ENCODE measurements around the gene SOX5.

The SOX5 gene

DNA sequence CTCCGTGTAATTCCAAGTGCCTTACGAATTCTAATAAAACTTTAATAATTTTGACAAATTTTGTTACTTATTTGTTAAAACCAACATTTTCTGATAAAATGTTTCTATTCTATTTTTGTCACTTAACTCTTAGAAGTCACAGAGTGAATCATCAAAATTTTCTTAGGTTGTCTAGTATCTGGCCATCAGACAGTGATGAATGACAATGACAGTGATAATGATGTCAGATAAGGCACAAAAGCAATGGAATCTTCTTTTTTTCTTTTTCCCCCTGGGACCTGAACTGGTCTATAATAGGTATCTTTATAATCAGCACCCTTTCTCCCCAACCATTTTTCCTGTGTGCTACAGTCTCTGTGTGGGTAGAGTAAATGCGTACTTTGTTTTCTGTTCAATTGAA is 407.3 kb downstream of the SOX5 start:
- TF ChIP-seq GATA3 (IDR thresholded peaks at IDR 0.05; ENCODE audit: low read depth, low read length), result no peak
- TF ChIP-seq GATA2 (IDR thresholded peaks at IDR 0.05; ENCODE audit: low read depth, low read length), result no peak

DNA sequence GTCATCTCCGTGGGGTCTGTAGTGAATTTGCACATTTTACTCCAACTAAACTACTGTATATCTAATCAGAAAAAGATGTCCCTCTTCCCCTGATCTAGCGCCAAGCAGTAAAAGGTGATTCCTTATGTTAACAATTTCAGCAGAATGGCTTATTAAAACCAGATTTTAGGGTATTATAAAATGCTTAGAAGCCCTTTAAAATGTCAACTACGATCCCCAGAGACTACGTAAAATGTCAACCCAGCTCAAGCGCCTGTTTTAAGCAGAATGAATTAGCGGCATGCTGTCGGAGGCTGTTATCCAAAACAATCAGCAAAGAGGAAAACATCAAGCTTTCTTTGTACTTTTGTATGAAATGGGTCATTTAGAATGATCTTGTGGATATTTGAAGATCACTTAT is 408.9 kb downstream of the SOX5 start:
- 0 out of 2 replicates have a peak, but pooled peaks have one; percentile 27 for TF ChIP-seq GATA3 (IDR thresholded peaks at IDR 0.05; ENCODE audit: low read depth, low read length)
- peak; percentile 40; the same call in 1 of the 2 replicates for TF ChIP-seq GATA2 (IDR thresholded peaks at IDR 0.05; ENCODE audit: low read depth, low read length)

DNA sequence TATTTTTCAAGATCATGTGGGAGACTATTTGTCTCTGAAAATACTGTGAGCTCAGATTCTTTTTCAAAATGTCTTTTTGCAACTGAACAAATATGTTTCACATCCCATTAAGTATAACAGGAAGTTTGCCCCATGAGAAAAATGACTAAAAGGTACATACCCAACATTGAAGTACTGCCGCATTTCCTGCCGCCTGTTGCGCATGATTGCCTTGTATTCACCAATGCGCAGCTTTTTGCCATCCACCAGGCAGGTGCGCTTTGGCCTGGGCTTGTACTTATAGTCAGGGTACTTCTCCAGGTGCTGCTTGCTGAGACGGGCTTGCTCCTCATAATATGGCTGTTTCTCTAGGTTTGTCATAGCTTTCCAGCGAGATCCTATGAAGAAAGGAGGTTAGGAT is 413.2 kb downstream of the SOX5 start:
- no peak for TF ChIP-seq GATA3 (IDR thresholded peaks at IDR 0.05; ENCODE audit: low read depth, low read length)
- TF ChIP-seq GATA2 (IDR thresholded peaks at IDR 0.05; ENCODE audit: low read depth, low read length), result no peak

DNA sequence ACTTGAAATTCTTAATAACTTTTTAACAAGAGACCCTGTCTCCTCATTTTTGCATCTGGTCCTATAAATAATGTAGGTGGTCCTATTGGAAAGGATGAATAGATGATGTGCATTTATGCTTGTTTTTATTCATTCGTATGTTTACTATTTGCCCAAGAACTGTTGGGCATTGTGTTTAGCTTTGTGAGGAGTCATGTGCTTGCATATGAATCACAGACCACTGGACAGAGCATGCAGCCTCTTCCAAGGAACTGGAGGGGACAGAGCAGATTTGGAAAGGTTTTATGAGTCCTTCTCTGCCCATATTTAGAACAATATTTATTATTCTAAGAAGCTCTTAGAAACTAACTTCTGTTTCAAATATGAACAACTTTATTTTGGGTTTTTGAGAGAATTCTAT is 414.0 kb downstream of the SOX5 start:
- no peak for TF ChIP-seq GATA3 (IDR thresholded peaks at IDR 0.05; ENCODE audit: low read depth, low read length)
- no peak for TF ChIP-seq GATA2 (IDR thresholded peaks at IDR 0.05; ENCODE audit: low read depth, low read length)

DNA sequence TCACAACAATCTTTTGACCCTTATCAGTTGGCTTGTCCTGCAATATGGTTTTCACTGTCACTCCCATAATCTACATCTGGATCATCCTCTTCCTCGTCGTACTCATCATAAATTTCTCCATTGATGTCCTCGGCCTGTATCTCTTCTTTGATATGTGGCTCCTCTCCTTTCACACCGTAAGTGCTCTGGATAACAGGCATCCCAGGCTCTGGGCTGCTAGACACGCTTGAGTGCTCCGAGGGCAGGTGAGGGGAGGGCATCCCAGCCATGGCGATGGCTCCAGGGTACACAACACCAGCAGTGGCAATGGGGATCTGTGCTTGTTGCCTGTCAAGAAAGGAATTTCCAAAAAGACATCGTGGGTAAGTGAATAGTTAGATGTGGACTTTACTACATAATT is 415.3 kb downstream of the SOX5 start:
- TF ChIP-seq GATA2 (IDR thresholded peaks at IDR 0.05; ENCODE audit: low read depth, low read length), result no peak
- no peak for TF ChIP-seq GATA3 (IDR thresholded peaks at IDR 0.05; ENCODE audit: low read depth, low read length)

DNA sequence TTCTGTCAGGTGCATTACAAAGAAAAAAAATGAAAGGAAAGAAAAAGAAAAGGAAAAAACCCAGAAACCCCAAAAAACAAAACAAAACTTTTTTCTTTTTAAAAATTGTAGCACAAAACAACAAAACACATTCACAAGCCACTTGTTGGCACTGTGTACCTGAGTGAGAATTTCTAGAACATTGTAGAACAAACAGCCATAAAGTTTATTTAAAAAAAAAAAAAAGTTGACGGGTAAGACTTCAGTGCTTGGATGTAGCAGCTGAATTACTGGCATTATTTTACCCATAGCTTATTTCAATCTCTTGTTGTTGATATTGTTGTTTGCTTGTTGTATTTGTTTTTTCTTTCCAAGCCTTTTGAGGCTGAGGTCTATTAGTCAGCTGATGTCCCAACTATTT is 415.8 kb downstream of the SOX5 start:
- TF ChIP-seq GATA3 (IDR thresholded peaks at IDR 0.05; ENCODE audit: low read depth, low read length), result no peak
- no peak for TF ChIP-seq GATA2 (IDR thresholded peaks at IDR 0.05; ENCODE audit: low read depth, low read length)

DNA sequence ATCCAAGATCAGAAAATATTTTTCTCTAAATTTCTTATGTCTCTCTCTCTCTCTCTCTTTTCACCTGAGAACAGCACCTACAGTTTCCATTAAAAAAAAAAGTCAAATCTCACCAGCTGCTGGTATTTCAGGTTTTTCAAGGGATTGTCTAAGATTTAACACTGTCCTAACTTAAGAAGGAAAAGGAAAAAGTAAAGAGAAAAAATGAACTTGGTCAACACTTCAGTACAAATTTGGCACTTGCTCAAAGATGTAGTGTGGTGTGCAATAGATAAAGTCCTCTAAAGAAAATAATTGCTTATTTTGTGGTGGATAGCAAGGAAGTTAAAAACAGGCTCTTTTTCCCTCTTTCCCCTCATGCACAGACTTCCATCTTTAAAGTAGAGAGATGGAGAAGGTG is 416.2 kb downstream of the SOX5 start:
- TF ChIP-seq GATA2 (IDR thresholded peaks at IDR 0.05; ENCODE audit: low read depth, low read length), result no peak
- TF ChIP-seq GATA3 (IDR thresholded peaks at IDR 0.05; ENCODE audit: low read depth, low read length), result no peak

DNA sequence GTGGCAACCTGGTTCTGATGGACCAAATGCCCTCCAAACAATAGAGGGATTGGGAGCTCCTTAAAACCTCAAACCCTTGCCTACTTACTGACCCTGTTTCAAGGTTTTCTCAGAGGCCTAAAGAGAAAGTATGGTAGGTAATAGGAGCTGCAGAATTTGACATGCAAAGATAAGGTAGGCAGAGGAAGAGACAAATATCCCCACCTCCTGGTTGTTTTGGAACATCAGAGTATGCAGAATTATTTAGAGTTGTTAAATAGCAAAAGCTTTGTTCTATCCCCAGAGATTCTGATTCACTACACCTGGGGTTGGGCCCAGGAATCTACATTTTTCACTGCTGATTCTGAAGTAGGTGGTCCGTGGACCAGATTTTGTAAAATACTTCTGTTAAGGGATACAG is 421.2 kb downstream of the SOX5 start:
- TF ChIP-seq GATA2 (IDR thresholded peaks at IDR 0.05; ENCODE audit: low read depth, low read length) (no peak), GATA3 (IDR thresholded peaks at IDR 0.05; ENCODE audit: low read depth, low read length) (no peak)

DNA sequence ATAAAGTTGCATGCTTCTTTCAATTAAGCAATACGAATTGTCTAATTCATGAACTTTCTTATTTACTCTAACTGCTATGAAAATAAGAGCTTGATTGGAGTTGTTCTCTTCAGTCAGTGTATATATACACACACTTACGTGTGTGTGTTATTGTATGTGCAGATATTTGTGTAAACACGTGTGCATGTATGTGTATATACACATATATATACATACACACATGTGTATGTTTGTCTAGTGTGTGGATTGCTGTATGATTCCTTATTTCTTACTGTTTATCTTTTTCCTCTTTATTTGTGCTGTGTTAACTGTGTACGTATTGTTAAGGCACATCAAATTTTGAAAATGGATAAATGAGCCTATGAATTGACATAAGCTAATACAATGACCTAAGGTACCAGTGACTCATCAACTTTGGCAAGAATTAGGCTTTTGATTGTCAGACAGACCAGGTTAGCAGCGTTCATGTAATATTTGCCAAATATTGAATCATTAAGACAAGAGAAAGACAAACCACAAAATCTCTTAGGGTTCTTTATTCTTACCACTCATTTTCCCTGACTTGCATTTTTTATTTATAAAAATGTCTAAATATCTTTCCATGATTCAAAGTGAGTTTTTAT is 423.9 kb downstream of the SOX5 start:
- no peak for TF ChIP-seq GATA2 (IDR thresholded peaks at IDR 0.05; ENCODE audit: low read depth, low read length)
- no peak for TF ChIP-seq GATA3 (IDR thresholded peaks at IDR 0.05; ENCODE audit: low read depth, low read length)

DNA sequence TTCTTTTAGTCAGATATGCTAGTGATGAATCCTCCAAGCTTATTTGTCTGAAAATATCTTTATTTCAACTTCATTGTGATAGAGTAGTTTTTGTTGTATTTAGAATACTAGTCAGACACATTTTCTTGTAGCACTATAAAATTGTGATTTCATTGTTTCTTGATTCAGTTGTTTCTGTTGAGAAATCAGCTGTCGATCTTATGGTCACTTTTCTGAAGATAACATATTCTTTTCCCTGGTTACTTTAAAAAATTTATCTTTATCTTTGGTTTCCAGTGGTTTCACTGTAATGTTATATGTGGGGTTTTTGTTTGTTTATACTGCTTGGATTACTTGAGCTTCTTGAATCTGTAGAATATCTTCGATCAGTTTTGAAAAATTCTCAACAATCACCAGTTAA is 426.1 kb downstream of the SOX5 start:
- no peak for TF ChIP-seq GATA2 (IDR thresholded peaks at IDR 0.05; ENCODE audit: low read depth, low read length)
- TF ChIP-seq GATA3 (IDR thresholded peaks at IDR 0.05; ENCODE audit: low read depth, low read length), result no peak

DNA sequence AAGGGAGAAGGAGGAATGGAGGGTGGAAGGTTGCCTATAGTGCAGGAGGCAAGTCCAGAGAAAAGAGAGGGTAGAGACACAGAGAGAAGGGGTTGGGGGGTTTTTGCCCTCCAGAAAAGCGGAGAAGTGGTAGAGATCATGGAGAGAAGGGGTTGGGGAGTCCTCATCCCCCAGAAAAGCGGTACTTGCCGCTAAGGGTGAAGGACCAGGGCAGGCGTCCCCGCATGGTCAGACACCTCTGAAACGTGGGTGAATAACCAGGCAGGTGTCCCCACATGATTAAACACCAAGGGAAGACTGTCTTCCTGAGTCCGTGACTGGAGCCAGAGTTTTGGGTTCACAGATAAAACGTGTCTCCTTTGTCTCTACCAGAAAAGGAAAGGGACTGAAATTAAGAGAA is 439.0 kb downstream of the SOX5 start:
- TF ChIP-seq GATA3 (IDR thresholded peaks at IDR 0.05; ENCODE audit: low read depth, low read length) (no peak), GATA2 (IDR thresholded peaks at IDR 0.05; ENCODE audit: low read depth, low read length) (no peak)

DNA sequence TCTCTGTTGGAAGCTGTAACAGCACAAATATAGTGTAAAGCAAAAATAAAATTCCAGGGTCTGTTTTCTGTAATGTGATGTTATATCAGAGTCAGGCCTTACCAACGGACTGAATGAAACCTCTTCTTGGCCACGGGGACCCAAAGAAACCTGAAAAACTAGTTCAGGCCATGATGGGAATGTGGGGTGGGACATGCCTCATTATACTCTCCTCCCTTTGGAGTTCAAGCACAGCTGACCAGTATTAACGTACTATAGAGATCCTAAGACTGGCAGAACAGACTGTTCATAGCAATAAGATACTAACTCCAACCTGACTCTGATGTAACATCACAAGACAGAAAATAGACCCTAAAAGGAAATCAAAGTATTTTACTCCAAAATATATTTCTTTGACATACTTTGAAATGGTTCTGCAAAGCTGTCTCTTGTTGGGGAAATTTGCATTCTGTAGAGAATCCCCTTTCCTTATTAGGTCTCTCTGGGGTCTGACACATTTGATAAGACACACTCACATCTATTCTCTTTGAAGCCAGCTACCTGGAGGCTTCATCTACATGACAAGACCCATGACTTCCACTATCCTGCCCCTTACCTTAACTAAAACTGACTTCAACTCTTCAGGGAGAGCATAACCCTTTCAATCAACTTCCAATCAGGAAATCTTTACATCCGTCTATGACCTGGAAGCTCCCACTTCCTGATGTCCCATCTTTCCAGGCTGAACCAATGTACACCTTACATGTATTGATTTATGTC is 444.6 kb downstream of the SOX5 start:
- TF ChIP-seq GATA2 (IDR thresholded peaks at IDR 0.05; ENCODE audit: low read depth, low read length) (no peak), GATA3 (IDR thresholded peaks at IDR 0.05; ENCODE audit: low read depth, low read length) (no peak)

DNA sequence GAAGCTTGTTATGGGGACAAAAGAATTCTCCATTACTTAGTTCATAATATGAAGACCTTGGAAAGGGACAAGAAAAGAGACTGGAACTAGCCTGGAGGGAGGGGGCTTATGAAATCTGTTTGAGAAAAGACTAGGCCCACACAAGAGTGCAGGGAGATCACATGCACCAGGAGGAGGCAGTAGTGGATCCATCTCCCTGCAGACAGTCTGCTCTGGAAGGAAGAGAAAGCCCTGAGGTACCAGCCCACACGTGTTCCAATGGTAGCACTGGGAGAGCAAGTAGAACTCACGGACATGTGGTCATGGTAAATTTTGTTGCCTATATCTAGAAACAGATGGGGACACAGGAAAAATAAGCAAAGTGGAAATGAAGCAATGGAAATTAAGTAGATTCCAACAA is 445.4 kb downstream of the SOX5 start:
- no peak for TF ChIP-seq GATA3 (IDR thresholded peaks at IDR 0.05; ENCODE audit: low read depth, low read length)
- no peak for TF ChIP-seq GATA2 (IDR thresholded peaks at IDR 0.05; ENCODE audit: low read depth, low read length)

DNA sequence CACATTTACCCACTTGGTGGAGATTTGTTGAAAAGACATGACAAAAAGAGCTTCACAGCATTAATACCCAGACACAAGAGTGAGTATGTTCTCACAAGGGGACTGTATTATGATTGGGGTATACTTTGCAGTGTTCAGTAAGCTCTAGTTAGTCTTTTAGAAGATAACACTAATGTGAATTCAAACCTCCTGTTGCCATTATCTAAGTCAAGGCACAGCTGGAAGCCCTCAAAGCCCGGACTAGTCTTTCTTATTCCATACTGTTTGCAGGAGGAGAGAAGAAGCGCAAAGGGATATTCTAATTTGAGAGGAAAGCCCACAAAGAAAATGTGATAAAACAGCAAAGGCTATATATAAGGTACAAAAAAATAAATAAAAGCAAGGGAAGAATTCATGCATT is 445.9 kb downstream of the SOX5 start:
- no peak for TF ChIP-seq GATA3 (IDR thresholded peaks at IDR 0.05; ENCODE audit: low read depth, low read length)
- TF ChIP-seq GATA2 (IDR thresholded peaks at IDR 0.05; ENCODE audit: low read depth, low read length), result no peak

DNA sequence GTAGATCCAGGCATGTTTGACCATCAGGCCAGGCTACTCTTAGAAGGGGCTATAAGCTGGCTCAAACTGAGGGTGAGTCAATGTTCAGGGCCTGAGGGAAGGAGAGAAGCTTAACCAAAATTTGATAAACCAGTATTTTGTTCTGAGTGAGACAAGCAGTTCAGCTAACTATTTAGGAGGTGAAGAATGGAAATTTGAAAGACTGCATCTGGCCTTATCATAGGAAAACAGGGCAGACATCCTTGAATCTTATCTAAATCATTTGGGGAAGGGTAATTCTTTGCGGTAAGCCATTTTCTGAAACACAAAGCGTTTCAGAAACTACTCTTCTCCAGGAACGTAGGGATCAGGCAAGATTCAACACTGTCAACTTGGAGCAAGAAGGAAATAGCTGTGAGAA is 447.2 kb downstream of the SOX5 start:
- no peak for TF ChIP-seq GATA2 (IDR thresholded peaks at IDR 0.05; ENCODE audit: low read depth, low read length)
- no peak for TF ChIP-seq GATA3 (IDR thresholded peaks at IDR 0.05; ENCODE audit: low read depth, low read length)
